ENCODE data around the gene SLC36A4. TPM values are rescaled to one million over a fixed set of nuclear protein-coding genes. Genes with fewer than 3 reads are reported as not detected.

The SLC36A4 gene
- total and polyA plus RNA-seq, 9 of the 15 experiments (the other 6 are each of a cell fraction or from before 2014, with no cell fraction given): 1.4 to 8.0 (median 5.4) TPM

DNA sequence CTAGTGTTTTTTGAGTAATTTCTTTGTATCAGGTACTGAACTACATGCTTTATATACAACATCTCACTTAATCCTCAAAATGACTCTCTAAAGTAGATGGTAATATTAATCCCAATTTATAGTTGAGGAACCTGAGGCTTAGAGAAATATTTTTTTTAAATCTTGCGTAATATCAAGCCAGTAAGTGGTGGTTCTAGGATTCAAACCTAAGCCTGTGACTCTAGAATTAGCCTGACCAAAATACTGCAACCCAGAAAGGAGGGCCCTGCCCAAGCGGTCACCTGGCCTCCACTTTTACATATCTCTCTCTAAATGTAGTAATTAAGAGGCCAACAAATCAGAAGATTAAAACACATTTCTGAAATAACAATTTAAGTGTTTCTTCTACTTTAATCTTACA is 28.6 kb downstream of the SLC36A4 start:
- Histone ChIP-seq H3K9ac (ENCODE audit: insufficient read depth in 1 of 2, low read depth in 2 of 2, low read length in 2 of 2) (no peak overlapping the region), H3K36me3 (ENCODE audit: control insufficient read depth, insufficient read depth, low read length) (no peaks in the 10 kb centered on the region), H3K79me2 (ENCODE audit: control insufficient read depth, insufficient read depth, low read length) (no peaks in the 10 kb centered on the region), H2AFZ (ENCODE audit: low read depth, low read length) (no peak overlapping the region), H3K27ac (ENCODE audit: extremely low read depth, low read depth, low read length) (no peak overlapping the region), H3K9me1 (ENCODE audit: control insufficient read depth, insufficient read depth, low read length) (no peaks in the 10 kb centered on the region), H3K9me3 (replicated peaks; ENCODE audit: control insufficient read depth, insufficient read depth, low read depth, low read length) (no peaks in the 10 kb centered on the region), H3K27me3 (ENCODE audit: control insufficient read depth in 2 of 2, insufficient read depth in 2 of 2, low read length in 2 of 2) (no peaks in the 10 kb centered on the region; a peak in 1 of 5 replicates), H3K4me1 (replicated peaks in 1 of 2; ENCODE audit: control insufficient read depth in 2 of 2, insufficient read depth in 2 of 2, low read length in 2 of 2) (no peaks in the 10 kb centered on the region), H3K4me3 (no peak overlapping the region), H3K4me2 (ENCODE audit: insufficient read depth, low read length) (no peak overlapping the region), H4K20me1 (replicated peaks; ENCODE audit: control insufficient read depth, insufficient read depth, low read length) (no peaks in the 10 kb centered on the region)
- no peak for DNase-seq (ENCODE audit: extremely low read depth in 1 of 4, low spot score in 3 of 4)
- CTCF ChIA-PET (ENCODE audit: low intra/inter-chr PET ratio): no interaction called here
- ATAC-seq: no peak
- WGBS (ENCODE audit: insufficient coverage, low coverage, missing lambda C conversion rate): 50% methylated on average over 2 of the region's 2 CpGs
- TF ChIP-seq CEBPB (tag; IDR thresholded peaks at IDR 0.05) (peak; percentile 49; the same call in 1 of the 2 replicates), STAG1 (CRISPR knock-in tag; IDR thresholded peaks at IDR 0.05; ENCODE audit: borderline replicate concordance) (no peak), CEBPG (CRISPR knock-in tag; IDR thresholded peaks at IDR 0.05) (no peak), CEBPG (tag; conservative IDR thresholded peaks at IDR 0.05 in 1 of 2, IDR thresholded peaks at IDR 0.05 in 1 of 2) (peak; percentile 16 to 75; a peak in 2 of 4 replicates)
- POLR2A ChIA-PET: no interaction called here
- in situ Hi-C loops (cut with MboI): no loop called here
- FAIRE-seq: no peak
- intact Hi-C loops (cut with micrococcal nuclease): no loop called here
- BruUV-seq (replicated peaks): no TSS peak

DNA sequence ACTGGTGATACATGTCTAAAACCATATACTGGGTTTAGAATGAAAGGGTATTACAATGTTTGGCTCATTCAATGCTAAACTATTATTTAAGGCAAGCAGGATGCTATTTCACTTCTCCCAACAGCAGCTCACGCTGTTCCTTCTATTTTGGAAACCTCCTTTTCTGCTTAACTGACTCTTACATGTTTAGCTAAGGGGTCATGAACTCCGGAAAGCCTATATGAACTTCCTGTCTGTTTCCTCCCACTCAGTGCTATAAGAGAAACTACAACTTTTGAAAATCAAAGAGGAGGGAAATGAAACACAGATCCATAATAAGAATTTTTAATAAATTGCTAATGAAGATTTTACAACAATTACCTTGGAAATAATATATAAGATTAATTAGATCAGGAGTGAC is 30.9 kb downstream of the SLC36A4 start:
- in situ Hi-C loops (cut with MboI): no loop called here
- H4K20me1 ChIP-seq (replicated peaks; ENCODE audit: control insufficient read depth, insufficient read depth, low read length): no peaks in the 10 kb centered on the region
- no peaks in the 10 kb centered on the region for H3K79me2 ChIP-seq (ENCODE audit: control insufficient read depth, insufficient read depth, low read length)
- no peak overlapping the region for H3K27ac ChIP-seq (ENCODE audit: extremely low read depth, low read depth, low read length)
- ChIA-PET CTCF (ENCODE audit: low intra/inter-chr PET ratio) (no interaction called here), POLR2A (no interaction called here)
- WGBS (ENCODE audit: insufficient coverage, low coverage, missing lambda C conversion rate): 29% methylated on average over 2 of the region's 2 CpGs
- no peak for TF ChIP-seq NBN (IDR thresholded peaks at IDR 0.05; ENCODE audit: low read depth)
- 0 out of 2 replicates have a peak, but pooled peaks have one; percentile 15 for TF ChIP-seq NR2C1 (IDR thresholded peaks at IDR 0.05)
- no peak for TF ChIP-seq NR2C1 (tag; IDR thresholded peaks at IDR 0.05)
- no peaks in the 10 kb centered on the region for H3K9me3 ChIP-seq (replicated peaks; ENCODE audit: control insufficient read depth, insufficient read depth, low read depth, low read length)
- no peak overlapping the region for H3K9ac ChIP-seq (ENCODE audit: insufficient read depth in 1 of 2, low read depth in 2 of 2, low read length in 2 of 2)
- H3K4me3 ChIP-seq: no peak overlapping the region
- H2AFZ ChIP-seq (ENCODE audit: low read depth, low read length): no peak overlapping the region
- H3K4me1 ChIP-seq (replicated peaks in 1 of 2; ENCODE audit: control insufficient read depth in 2 of 2, insufficient read depth in 2 of 2, low read length in 2 of 2): no peaks in the 10 kb centered on the region
- H3K9me1 ChIP-seq (ENCODE audit: control insufficient read depth, insufficient read depth, low read length): no peaks in the 10 kb centered on the region
- no peak for ATAC-seq
- intact Hi-C loops (cut with micrococcal nuclease): no loop called here
- no TSS peak for BruUV-seq (replicated peaks)
- no peak for FAIRE-seq
- H3K4me2 ChIP-seq (ENCODE audit: insufficient read depth, low read length): no peak overlapping the region
- DNase-seq (ENCODE audit: extremely low read depth in 1 of 4, low spot score in 3 of 4): no peak
- H3K27me3 ChIP-seq (ENCODE audit: control insufficient read depth in 2 of 2, insufficient read depth in 2 of 2, low read length in 2 of 2): no peaks in the 10 kb centered on the region; a peak in 1 of 5 replicates
- H3K36me3 ChIP-seq (ENCODE audit: control insufficient read depth, insufficient read depth, low read length): no peaks in the 10 kb centered on the region
